DMS 273 (cell line): Measurements from ENCODE around the gene POFUT2.

Experiments
- DNase-seq: peaks from one replicate; lab custom pipeline; 2025; ENCODE audit not compliant: unreplicated experiment; lab: John Stamatoyannopoulos, UW

The POFUT2 gene

GRCh38 chr21:45252448-45252925 lies 35.2 kb downstream of the POFUT2 start:
- DNase-seq: no peak

GRCh38 chr21:45251635-45252447 lies 35.9 kb downstream of the POFUT2 start:
- no peak for DNase-seq

- no peak for DNase-seq
Observed at GRCh38 chr21:45250914-45251634, 36.6 kb downstream of the POFUT2 start.

GRCh38 chr21:45250272-45250671 lies 37.4 kb downstream of the POFUT2 start:
- no peak for DNase-seq

GRCh38 chr21:45249626-45250025 lies 38.1 kb downstream of the POFUT2 start:
- DNase-seq: no peak

GRCh38 chr21:45248893-45249381 lies 38.8 kb downstream of the POFUT2 start:
- DNase-seq: peak; percentile 90

GRCh38 chr21:45248301-45248892 lies 39.3 kb downstream of the POFUT2 start:
- DNase-seq: no peak

GRCh38 chr21:45246386-45247320 lies 41.0 kb downstream of the POFUT2 start:
- DNase-seq: no peak

GRCh38 chr21:45244799-45245340 lies 42.8 kb downstream of the POFUT2 start:
- no peak for DNase-seq

- DNase-seq: no peak
Observed at GRCh38 chr21:45243603-45244002, 44.1 kb downstream of the POFUT2 start.

- no peak for DNase-seq
Observed at GRCh38 chr21:45241357-45241756, 46.3 kb downstream of the POFUT2 start.

- no peak for DNase-seq
Observed at GRCh38 chr21:45237401-45237800, 50.3 kb downstream of the POFUT2 start.

- DNase-seq: no peak
Observed at GRCh38 chr21:45236481-45236880, 51.2 kb downstream of the POFUT2 start.

- no peak for DNase-seq
Observed at GRCh38 chr21:45235488-45235887, 52.2 kb downstream of the POFUT2 start.

GRCh38 chr21:45234965-45235364 lies 52.7 kb downstream of the POFUT2 start:
- no peak for DNase-seq

GRCh38 chr21:45234127-45234526 lies 53.6 kb downstream of the POFUT2 start:
- no peak for DNase-seq

- DNase-seq: no peak
Observed at GRCh38 chr21:45231705-45232104, 56.0 kb downstream of the POFUT2 start.

GRCh38 chr21:45228656-45229240 lies 58.9 kb downstream of the POFUT2 start:
- no peak for DNase-seq

- no peak for DNase-seq
Observed at GRCh38 chr21:45228171-45228641, 59.5 kb downstream of the POFUT2 start.

GRCh38 chr21:45227735-45228134 lies 60.0 kb downstream of the POFUT2 start:
- DNase-seq: no peak
